ENCODE results near the gene TMEM254.
"Not testable (repeated sequence)": the region's sequence is repeated elsewhere in the genome, so short reads cannot be mapped to it uniquely, and the experiment has no call there.

Gene TMEM254

DNA sequence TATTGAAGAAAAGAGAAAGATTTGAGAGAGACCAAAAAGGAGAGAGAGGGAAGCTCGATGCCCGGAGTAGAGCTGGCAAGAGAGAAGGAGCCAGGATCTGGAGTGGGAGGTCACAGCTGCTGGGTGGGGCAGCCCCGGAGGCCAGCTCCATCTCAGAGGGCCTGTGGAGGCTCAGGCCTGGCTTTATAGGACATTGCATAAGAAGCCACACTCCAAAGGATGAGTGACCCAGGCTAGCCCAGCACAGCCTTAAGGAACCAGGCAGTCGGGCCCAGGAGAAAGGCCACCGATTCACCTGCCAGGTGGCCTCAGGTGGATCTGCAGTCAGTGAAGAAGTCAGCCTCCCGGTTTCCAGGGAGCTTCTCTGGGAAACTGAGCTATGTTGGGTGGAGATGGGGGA, 54.7 kb downstream of the TMEM254 start:
- peaks cover 12% of the 10 kb centered on the region for H3K27me3 ChIP-seq
- H3K9me3 ChIP-seq, result no peaks in the 10 kb centered on the region
- no peaks in the 10 kb centered on the region for H3K36me3 ChIP-seq
- no peaks in the 10 kb centered on the region for H3K4me1 ChIP-seq
- no peak for DNase-seq
- TF ChIP-seq CTCF (IDR thresholded peaks at IDR 0.05; ENCODE audit: low read depth, low read length), result no peak
- no peak overlapping the region for H3K4me3 ChIP-seq (ENCODE audit: low read depth, low read length)

- DNase-seq; H3K9me3 ChIP-seq; H3K4me3 ChIP-seq (ENCODE audit: low read depth, low read length); H3K4me1 ChIP-seq; H3K36me3 ChIP-seq: not testable (repeated sequence)
- H3K27me3 ChIP-seq, result peaks cover 12% of the 10 kb centered on the region
Observed at GRCh38 chr10:80133687-80134086, 55.2 kb downstream of the TMEM254 start.

DNA sequence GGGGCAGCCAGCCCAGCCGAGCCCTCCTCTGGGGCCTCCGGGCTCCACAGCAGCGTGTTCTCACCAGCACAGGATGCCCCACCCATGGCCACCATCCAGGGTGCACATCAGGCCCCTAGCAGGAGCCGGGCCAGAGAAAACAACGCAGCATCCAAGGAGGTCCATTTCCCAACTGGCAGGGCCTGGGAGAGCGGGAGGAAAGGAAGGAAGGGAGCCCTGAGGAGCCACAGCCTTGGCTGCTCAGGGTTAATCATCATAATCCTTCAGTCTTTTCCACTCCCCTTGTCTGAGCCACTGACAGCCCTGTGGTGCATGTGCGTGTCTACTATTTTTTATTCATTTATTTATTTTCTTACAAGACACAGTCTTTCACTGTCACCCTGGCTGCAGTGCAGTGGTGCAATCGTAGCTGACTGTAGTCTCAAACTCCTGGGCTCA, 57.7 kb downstream of the TMEM254 start:
- TF ChIP-seq CTCF (IDR thresholded peaks at IDR 0.05; ENCODE audit: low read depth, low read length), result no peak
- DNase-seq, result no peak
- H3K4me1 ChIP-seq, result no peaks in the 10 kb centered on the region
- H3K27me3 ChIP-seq, result peaks cover 12% of the 10 kb centered on the region
- H3K36me3 ChIP-seq, result no peaks in the 10 kb centered on the region
- no peaks in the 10 kb centered on the region for H3K9me3 ChIP-seq
- no peak overlapping the region for H3K4me3 ChIP-seq (ENCODE audit: low read depth, low read length)

- no peak overlapping the region for H3K4me3 ChIP-seq (ENCODE audit: low read depth, low read length)
- H3K36me3 ChIP-seq, result no peaks in the 10 kb centered on the region
- DNase-seq, result no peak
- H3K4me1 ChIP-seq, result no peaks in the 10 kb centered on the region
- no peaks in the 10 kb centered on the region for H3K9me3 ChIP-seq
- peaks cover 10% of the 10 kb centered on the region for H3K27me3 ChIP-seq
- no peak for TF ChIP-seq CTCF (IDR thresholded peaks at IDR 0.05; ENCODE audit: low read depth, low read length)
Observed at GRCh38 chr10:80137031-80137862, 58.8 kb downstream of the TMEM254 start.

DNA sequence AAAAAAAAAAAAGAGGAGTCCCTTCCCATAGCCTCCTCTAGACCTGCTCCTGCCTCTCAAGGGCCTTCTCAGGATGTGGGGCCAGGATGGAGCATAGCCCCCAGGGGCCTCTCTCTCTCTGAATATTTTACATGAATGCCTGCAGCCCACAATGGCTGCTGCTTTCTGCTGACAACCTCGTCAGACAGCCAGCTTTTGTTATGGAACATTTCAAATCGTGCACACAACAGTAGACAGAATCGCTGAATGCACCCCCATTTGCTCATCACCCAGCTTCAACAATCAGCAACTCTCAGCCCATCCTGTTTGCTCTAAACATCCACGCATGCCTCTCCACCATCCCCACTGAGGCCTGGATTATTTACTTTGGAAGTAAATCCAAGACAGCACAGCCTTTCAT, 59.5 kb downstream of the TMEM254 start:
- TF ChIP-seq CTCF (IDR thresholded peaks at IDR 0.05; ENCODE audit: low read depth, low read length), result no peak
- Histone ChIP-seq H3K9me3 (no peaks in the 10 kb centered on the region), H3K36me3 (no peaks in the 10 kb centered on the region), H3K4me3 (ENCODE audit: low read depth, low read length) (no peak overlapping the region), H3K4me1 (no peaks in the 10 kb centered on the region), H3K27me3 (peaks cover 4% of the 10 kb centered on the region)
- DNase-seq, result no peak

DNA sequence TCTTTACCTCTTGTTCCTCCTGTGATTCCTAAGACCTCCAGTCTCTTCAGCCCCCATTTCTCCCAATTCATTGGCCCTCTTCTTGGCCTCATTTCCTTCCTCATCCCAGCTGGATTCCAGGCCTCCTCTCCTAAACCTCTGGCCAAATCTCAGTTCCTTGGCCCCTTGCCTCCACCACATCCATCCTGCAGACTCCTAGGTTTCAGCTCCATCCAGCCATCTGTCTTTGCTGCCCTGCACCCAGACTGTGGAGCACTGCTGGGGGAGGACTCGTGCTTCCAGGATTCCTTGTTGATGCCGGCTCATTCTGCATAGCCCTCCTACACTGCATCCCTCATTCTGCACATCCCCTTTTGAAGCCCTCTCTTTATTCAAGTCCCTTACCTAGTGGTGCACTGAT, 60.8 kb downstream of the TMEM254 start:
- H3K4me1 ChIP-seq, result no peaks in the 10 kb centered on the region
- no peak for DNase-seq

More for the DNA sequence above, 60.8 kb downstream of the TMEM254 start:
- Histone ChIP-seq H3K36me3 (no peaks in the 10 kb centered on the region), H3K27me3 (no peaks in the 10 kb centered on the region), H3K9me3 (no peaks in the 10 kb centered on the region), H3K4me3 (ENCODE audit: low read depth, low read length) (no peak overlapping the region)
- TF ChIP-seq CTCF (IDR thresholded peaks at IDR 0.05; ENCODE audit: low read depth, low read length), result no peak
